Stimulated activated CD4-positive, alpha-beta T cell treated with anti-CD3 and anti-CD28 coated beads, TNF-alpha, amount 100 ng/mL, for 24 hours (primary cell): ENCODE data around the gene MRPL23.
A peak's percentile ranks its signal among the peaks of the same experiment; 100 is the strongest.

Experiments
- DNase-seq, 3 experiments: peaks; one replicate each; pipeline ENCODE4 v3.0.0-alpha.2; 2020; ENCODE audit warnings: low read depth in 3 of 3

Gene MRPL23

DNA sequence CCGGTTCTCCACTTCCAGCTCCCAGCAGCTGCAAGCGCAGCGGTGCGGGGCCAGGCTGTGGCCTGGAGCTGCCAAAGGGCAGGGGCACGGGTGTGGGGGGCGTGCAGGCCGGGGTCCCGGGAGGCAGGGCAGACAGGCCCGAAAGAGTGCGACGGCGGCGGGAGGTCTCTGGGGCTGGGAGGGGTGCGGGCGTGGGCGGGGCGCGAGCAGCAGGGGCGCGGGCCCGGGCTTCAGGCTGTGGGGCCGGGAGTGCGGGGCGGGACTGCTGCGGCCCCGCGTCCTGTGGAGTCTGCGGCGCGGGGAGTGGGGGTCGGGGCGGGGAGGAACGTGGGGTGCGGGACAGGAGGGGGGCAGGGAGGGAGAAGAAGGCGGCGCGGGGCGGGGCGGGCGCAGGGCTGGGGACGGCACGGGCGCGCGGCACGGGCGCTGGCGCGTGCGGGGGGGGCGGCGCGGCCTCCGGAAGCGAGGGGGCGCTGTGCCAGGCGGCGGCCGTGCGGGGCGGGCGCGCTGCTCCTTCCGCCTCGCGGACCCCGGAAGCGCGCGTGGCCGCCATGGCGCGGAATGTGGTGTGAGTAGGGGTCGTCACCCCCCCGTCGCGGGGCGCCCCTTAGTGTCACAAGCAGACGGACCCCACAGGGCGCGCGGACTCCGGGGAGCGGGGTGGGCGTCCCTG lies at the start of gene MRPL23:
TSS of gene MRPL23 (plus strand) at position 521 of the 673 bp plus-strand sequence. CDS start at position 552, 31 bp downstream.
- peak in 2 of 3 experiments; percentile 24 to 40 for DNase-seq

DNA sequence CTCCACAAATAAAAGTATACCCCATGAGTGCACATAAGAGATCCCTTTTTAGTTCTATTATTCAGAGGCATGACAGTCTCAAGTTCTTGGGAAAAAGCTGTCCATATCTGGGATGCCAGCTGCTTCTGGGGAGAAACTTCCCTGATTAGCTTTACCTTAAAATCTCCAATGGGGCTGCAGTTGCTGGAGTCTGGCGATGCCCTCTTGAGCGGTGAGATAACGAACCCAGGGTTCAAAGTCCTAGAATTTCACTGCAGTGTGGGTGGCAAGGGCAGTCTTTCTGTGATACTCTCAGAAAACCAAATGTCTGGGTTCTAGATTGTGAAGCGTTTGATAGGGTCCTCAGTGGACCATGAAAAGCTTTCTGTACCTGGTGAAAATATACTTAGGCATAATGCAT lies 48.0 kb upstream of the MRPL23 start:
- DNase-seq: no peak

DNA sequence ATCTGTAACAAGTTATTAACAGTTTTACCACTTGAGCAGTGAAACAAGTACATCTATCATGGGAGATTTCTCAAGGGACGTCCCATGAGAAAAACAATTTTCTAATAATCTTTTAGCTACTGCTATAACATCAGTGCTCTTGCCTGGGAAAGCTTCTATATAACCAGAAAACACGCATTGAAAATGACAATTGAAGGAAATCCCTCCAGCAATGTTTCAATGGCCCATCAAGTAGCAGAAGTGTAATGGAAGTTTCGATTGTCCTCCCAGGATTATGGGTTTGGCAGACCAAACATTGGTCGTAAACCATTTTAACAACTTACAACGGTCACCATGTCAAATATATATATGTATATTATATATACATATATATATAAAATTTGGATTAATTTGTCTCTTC lies 47.4 kb upstream of the MRPL23 start:
- no peak for DNase-seq

DNA sequence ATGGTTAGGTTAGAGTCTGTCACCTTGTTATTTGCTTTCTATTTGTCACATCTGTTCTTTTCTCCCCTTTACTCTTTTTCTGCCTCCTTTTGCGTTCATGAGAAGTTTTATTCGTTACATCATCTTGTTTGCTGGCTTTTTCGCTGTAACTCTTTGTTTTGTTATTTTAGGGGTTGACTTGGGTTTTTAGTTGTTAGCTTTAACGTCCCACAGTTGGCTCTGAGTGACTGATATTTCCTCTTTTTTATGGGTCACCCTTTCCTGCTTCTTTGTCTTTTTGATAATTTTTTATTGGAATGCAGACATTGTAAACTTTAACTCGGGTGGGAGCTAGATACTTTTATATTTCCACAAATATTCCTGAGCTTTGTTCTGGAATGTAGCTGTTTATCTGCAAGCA lies 41.0 kb upstream of the MRPL23 start:
- no peak for DNase-seq

DNA sequence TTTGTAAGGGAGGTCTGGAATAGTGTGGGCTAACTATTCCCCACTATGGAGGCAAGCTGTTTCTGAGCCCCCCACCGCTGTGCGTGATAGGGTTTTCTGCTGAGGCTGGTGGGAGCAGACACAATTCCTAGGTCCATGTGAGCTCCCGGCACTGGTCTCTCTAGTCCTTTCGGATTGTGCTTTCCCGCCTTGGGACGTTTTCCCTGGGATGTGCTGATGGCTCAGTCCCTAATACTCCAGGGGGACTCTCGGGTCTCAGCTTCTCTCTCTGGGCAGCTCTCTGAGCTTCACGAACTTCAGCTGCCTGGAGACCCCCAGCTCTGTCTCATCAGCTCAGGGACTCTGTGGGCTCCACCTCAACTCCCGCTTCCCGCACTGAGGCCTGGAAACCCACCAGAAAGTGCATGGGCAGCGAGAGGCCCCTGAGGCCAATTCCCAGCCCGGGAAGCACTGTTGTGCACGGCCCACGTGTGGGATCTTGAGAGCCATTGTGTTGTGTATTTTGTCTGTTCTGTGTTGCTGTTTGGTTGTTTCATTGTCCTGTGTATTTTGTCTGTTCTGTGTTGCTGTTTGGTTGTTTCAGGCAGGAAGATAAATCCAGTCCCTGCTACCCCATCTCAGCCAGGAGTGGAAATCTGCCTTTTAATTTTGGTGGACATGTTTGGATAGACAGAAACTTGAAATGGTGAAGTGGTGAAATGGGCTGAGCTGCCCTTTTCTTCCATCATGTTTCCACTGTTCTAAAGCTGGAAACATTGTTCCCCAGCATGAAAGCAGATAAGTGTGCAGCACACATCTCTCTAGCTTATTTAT lies 40.3 kb upstream of the MRPL23 start:
- no peak for DNase-seq

DNA sequence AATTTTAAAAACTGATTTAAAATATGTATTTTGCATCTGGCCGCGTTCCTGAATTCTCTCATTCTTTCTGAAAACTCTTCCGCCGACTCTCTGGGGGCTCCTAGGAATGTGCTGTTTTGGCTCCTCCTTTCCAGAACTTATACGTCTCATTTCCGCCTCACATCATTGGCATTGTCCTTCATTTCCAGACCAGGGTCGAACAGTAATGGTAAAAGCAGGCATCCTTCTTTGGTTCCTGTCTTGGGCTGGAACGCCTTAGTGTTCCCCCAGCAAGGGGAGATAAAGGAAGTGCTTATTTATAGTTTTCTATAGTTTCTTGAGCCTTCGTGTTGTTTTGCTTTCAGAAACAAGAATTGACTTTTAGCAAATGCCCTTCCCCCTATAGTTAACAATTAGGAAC lies 38.5 kb upstream of the MRPL23 start:
- no peak for DNase-seq

DNA sequence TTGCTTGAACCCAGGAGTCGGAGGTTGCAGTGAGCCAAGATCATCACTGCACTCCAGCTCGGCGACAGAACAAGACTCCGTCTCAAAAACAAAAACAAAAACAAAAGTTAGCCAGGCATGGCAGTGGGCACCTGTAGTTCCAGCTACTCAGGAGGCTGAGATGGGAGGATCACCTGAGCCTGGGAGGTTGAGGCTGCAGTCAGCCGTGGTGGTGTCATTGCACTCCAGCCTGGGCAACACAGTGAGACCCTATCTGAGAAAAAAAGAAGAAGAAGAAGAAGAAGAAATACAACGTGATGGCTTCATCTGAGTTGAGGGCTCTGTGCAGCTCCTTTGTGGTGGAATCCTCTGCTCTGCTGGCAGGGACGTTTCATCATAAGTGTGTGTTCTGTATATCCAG lies 37.6 kb upstream of the MRPL23 start:
- DNase-seq: no peak

DNA sequence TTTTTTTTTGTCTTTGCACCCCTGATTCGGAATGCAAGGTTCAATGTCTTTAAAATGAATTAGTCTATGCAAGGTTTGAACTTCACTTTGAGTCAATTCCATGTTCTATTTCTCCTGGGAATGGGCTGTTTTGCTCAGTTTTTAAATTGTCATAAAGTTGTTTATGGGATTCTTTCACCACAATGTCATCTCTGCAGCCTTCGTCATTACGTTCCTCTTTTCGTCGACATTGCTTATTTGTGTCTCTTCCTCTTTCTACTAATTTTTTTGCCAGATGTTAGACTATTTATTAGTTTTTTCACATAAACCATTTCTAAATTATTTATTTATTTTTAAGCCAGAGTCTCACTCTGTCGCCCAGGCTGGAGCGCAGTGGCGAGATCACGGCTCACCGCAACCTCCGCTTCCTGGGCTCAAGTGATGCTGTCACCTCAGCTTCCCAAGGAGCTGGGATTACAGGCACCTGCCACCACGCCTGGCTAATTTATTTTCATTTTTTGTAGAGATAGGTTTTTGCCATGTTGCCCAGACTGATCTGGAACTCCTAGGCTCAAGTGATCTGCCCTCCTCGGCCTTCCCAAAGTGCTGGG lies 34.7 kb upstream of the MRPL23 start:
- no peak for DNase-seq

DNA sequence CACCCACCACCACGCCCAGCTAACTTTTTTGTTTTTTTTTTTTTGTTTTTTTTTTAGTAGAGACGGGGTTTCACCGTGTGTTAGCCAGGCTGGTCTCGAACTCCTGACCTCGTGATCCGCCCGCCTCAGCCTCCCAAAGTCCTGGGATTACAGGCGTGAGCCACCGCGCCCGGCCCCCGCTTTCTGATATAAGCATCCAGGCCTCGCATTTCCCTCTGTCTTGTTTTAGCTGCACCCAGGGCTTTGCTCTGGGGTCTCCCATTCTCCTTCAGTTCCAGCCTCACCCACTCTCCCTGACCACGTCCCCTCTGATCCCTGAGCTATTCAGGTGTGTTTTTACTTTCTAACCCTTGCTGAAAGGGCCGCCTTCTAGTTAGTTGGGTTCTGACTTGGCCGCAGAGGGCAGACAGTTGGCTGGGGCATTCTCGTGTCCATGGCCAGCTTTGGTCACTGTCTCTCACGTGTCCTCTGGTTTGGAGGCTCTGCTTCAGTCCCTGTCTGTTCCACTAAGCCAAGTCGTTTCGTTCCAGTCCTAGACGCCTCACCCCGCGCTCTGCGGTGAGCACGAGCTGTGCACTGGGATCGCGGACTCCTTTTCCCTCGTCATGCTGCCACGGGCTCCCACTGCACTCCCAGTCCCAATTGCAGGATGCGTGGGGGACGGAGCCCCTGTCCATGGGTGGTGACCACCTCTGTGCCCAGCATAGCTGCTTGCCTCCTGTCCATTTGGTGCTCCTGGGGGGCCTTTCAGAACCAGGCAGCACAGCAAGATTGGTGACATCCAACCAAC lies 33.7 kb upstream of the MRPL23 start:
- DNase-seq: no peak

DNA sequence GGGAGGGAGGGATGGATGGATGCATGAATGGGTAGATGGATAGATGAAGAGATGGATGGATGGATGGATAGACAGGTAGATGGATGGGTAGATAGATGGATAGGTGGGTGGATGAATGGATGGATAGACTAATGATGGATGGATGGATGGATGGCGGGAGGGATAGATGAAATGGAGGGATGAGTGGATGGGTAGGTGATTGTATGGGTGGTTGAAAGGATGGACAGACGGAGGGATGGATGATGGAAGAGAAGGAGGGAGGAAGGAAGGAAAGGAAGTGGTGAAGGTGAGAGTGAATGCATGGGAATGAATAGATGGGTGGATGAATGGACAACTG lies 31.4 kb upstream of the MRPL23 start:
- no peak for DNase-seq

DNA sequence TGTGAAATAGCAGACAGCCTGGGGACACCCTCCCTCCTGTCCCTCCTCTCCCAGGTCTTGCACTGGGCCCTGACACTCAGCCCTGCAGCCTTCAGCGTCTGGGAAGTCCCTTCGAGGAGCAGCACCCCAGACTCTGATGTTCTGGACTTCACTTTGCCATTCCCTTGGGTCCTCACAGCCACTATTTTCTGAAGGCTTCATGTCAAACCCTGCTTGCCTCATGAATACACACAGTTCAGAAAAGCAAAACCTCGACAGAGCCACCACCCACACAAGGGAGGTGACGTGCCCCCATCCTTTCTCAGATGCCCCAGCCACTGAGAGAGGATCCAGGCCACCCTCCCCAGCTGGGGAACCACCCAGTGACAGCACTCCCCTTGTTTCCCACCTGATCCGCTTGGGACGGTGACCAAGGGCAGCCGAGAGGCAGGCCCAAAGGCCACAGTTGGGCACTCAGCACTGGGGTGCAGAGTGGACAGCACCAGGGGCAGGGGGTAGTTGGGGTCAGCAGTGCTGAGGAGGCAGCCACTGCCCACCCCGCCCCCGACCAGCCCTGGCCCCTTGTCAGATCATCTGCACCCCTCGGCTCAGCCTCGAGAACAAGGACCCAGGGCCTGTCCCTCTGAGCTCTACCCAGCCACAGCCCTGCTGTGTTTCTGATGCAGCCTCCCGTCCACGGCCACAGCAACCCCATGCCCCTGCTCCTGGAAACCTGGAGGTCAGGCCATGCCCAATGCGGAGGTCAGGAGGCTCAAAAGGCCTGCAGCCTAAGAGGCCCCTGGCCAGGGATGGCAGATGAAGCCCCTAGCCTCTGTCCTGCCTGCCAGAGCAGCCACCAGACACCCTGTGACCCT lies 30.8 kb upstream of the MRPL23 start:
- DNase-seq: no peak

DNA sequence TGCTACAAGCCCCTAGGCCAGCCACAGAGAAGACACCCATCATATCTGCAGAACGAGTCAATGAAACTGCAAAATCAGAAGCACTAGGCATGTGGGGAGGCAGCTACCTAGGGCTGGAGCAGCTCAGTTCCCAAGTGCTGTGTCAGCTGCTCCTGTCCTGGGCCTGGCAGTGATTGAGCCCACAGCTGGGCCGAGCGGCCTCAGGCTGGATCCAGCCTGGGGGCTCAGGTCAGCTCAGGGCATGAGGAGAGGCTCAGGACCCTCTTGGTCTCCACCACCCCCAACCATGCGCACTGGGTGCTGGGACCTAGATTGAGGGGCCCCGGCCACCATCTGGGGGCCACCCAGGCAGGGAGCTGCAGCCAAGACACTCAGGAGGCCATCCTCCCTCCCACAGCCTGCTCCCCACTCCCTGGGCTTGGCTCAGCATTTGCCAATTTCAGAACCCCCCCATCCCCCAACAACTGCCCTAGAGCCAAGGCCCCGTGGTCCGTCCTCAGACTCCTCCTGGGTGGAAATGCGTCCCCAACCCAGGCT lies 30.1 kb upstream of the MRPL23 start:
- no peak for DNase-seq

DNA sequence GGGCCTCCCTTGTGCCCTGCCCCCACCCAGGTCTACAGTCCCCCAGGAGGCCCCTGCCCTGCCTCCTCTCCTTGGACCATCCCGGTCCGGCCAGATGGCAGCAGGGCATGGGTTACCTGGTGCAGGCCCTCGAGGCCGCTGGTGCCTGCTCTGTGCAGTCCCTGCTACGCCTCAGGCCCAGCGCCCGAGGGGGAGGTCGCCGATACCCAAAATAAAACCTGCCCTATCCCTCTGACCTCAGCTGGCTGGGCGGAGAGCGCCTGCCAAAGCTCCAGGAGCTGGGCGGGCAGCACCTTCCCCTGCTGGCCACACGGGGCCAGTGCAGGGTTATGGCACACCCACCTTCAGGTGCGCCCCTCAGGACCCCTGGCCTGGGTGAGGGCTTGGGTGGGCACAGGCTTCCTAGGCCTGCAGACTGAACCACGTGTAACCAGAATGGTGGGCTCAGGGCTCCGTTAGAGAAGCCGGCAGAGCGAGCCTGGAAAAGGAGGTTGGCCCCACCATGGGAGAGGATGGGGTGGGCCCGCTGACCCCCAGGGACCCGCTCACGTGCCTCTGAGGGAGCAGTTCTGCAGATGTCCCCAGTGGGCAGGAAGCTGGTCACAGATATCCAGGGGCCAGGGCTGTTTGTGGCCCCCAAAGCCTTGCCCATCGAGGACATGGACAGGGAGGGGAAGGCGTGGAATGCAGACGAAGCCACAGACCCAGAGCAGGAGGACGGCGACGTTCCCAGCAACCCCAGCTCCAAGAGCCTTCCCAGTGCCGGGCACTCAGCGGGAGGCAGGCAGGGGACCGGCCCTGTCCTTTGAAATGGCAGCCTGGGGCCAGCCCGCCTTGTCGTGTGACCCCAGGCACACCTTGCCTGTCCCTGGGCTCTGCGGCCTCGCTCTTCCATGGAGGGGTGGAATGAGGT lies 29.4 kb upstream of the MRPL23 start:
- DNase-seq: no peak

DNA sequence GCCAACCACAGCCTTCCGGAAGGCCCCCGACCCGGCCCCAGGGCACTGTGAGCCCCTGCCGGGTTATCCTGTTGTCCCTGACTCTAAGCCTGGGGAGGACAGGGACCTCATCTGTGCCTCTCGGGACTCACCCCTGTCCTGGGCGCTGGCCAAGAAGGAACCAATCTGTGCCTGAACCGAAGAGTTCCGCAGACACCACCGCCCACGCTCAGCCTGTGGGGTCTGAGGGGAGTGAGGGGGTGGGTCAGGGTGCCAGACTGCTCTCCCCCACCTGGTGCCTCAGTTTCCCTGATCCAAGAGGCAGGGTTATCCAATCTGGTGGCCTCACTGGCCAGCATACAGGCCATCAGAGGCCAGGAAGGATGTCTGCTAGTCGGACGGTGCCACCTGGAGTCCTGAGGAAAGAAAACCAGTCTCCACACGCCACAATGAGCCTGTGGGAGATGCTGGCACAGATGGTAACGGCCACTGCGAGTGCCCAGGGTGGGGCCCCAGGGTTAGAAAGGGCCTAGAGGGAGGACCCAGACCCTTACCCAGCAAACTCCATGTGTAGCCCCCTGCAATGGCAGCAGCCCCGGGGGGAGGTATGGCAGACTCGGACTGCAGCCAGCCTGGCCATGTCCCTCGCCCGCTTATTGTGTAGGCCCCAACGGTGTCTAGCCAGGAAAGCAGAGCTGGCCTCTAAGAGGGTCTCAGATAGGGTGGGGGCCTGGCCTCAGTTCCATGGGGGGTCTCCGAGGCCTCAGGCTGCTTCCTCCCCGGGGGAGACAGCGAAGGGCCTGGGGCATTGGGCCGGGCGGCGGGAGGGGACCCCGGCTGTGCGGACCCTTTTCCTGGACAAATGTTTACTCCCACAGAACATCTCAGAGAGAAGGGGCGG lies 28.5 kb upstream of the MRPL23 start:
- DNase-seq: no peak

DNA sequence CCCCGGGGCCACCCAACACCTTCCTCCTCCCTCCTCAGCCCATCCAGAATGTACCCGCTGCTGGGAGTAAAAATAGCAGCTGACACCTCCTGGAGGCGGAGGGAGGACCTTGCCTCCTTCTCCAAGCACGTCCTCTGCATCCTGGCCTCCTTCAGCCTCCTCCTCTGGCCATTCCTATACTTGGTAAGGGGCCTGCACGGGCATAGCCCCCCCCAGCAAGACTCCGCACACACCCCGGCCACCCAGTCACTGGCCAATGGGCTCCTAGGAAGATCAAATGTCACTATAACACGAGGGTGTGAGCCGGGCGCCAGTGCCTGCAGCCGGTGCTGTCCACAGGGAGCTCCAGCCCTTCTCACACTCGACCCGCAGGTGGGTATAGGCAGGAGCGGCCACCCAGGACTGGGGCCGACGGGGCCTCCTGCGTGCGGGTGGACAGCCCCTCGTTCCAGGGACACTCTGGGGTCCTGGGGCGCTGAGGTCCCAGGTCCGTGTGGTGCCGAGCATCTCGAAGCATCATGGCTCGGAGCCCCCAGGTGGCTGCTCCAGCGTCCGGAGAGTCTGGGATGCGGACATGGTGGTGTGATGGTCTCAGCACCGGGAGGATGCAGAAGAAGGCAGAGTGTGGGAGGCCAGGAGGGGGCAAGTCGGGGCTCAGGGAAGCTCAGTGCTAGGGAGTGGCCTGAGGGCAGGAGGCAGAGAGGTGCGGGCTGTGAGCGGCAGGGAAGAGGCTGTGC lies 27.6 kb upstream of the MRPL23 start, which contains the start of gene TNNT3:
TSS of gene TNNT3 (plus strand) at position 313 of the 737 bp plus-strand sequence. CDS start 3,172 bp downstream, outside the sequence.
- DNase-seq: no peak

DNA sequence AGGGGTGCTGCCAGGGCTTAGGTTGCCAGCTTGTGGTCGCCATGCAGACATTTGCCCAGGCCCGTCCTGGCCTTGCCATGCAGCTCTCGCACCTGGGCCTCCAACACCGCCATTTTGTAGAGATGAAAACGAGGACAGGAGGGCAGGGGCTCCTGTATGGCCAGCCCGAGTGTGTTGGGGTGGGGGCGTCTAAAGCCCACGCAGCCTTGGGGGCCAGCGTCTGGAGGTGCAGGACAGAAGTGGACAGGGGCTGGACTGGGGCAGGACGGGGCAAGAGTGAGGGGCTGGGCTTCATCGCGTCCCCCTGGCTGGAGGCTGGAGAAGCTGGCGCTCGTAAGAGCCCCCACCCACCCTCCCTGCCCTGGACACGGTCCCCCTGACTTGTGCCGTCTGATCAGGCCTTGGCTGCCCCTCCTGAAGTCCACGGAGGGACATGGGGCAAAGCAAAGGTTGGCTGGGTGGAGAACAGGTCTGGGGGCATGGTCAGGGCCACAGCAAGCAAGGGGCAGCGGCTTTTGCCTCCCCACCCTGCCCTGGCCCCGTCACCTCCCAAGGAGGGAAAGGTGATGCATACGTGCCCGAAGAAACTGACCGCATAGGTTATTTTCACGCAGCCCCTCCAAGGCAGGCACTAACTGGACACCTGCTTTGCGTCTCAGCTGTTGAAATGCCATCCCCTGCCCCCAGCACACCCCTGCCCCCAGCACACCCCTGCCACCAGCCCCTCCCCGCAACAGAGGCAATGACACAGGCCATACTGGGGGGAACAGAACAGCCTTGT lies 26.8 kb upstream of the MRPL23 start:
- no peak for DNase-seq

DNA sequence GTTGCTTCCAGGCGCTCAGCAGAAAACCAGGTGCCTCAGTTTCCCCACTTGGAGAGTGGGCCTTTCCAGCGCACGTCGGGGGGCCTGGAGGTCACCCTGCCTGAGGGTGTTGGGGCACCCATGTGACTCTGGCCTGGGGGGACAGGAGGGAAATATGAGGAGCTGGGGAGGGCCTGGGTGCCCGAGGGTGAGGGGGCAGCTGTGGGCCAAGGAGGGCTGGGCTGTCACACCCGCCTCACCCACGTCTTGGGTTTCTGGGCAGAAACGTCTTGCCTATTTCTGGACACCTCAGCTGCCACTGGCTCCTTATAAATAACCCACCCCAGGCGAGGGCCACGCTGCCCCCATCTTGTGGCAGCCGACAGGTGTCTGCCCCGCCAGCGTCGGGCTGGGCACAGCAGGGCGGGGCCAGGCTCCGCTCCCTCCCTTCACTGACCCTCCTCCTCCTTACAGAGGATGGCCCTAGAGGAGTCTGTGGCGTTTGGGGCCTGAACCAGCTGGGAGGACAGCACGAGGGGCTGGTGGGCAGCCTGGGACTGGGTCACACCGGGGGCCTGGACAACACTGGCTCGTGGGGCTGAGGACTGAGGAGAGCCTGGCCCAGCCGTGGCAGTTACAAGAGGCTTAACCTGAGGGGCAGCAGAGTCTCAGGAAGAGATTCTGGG lies 26.1 kb upstream of the MRPL23 start:
- no peak for DNase-seq
